Hepatic stellate cell (primary cell): ENCODE data around the gene DNAJB4.

ENCODE experiments used
- DNase-seq: peaks from one replicate; pipeline ENCODE4 v3.0.0; 2011; ENCODE audit warnings: low spot score

The DNAJB4 gene

GRCh38 chr1:78038071-78038470, 33.3 kb downstream of the DNAJB4 start:
- DNase-seq: no peak

GRCh38 chr1:78038491-78038939, 33.8 kb downstream of the DNAJB4 start:
- peak; percentile 35 for DNase-seq

- no peak for DNase-seq
Measured at GRCh38 chr1:78040484-78041089, 35.8 kb downstream of the DNAJB4 start.

- DNase-seq: no peak
Measured at GRCh38 chr1:78043436-78043835, 38.7 kb downstream of the DNAJB4 start.

- no peak for DNase-seq
Measured at GRCh38 chr1:78044796-78045562, 40.2 kb downstream of the DNAJB4 start.

GRCh38 chr1:78045563-78045925, 40.8 kb downstream of the DNAJB4 start:
- DNase-seq: no peak

GRCh38 chr1:78045926-78046778, 41.4 kb downstream of the DNAJB4 start, which contains the start of gene GIPC2:
Gene GIPC2 (plus strand): TSS chr1:78045966. CDS start chr1:78046095, 129 bp downstream.
- peak; percentile 23 for DNase-seq

- DNase-seq: no peak
Measured at GRCh38 chr1:78047106-78047505, 42.4 kb downstream of the DNAJB4 start.

- no peak for DNase-seq
Measured at GRCh38 chr1:78047631-78048030, 42.9 kb downstream of the DNAJB4 start.

- DNase-seq: no peak
Measured at GRCh38 chr1:78048446-78048845, 43.7 kb downstream of the DNAJB4 start.

GRCh38 chr1:78049396-78049795, 44.7 kb downstream of the DNAJB4 start:
- no peak for DNase-seq

- DNase-seq: no peak
Measured at GRCh38 chr1:78051005-78051404, 46.3 kb downstream of the DNAJB4 start.

GRCh38 chr1:78052685-78053405, 48.1 kb downstream of the DNAJB4 start:
- no peak for DNase-seq

GRCh38 chr1:78053498-78053897, 48.8 kb downstream of the DNAJB4 start:
- DNase-seq: no peak

- no peak for DNase-seq
Measured at GRCh38 chr1:78054559-78054958, 49.8 kb downstream of the DNAJB4 start.

- no peak for DNase-seq
Measured at GRCh38 chr1:78054972-78055371, 50.2 kb downstream of the DNAJB4 start.

- no peak for DNase-seq
Measured at GRCh38 chr1:78055565-78056132, 50.9 kb downstream of the DNAJB4 start.

- peak; percentile 32 for DNase-seq
Measured at GRCh38 chr1:78058670-78059069, 53.9 kb downstream of the DNAJB4 start.

- no peak for DNase-seq
Measured at GRCh38 chr1:78060857-78061563, 56.3 kb downstream of the DNAJB4 start.

- DNase-seq: peak; percentile 31
Measured at GRCh38 chr1:78061825-78062523, 57.2 kb downstream of the DNAJB4 start.
